Type B pancreatic cell (in vitro differentiated cells): ENCODE measurements around the gene HSPD1. TPM values are rescaled to one million over a fixed set of nuclear protein-coding genes. Genes with fewer than 3 reads are reported as not detected.
"Not testable (repeated sequence)": the region's sequence is repeated elsewhere in the genome, so short reads cannot be mapped to it uniquely, and the experiment has no call there.

Experiments
- DNase-seq: peaks from one replicate; pipeline ENCODE4 v3.0.0; 2021; ENCODE audit warnings: mixed read lengths; ENCODE audit not compliant: unreplicated experiment; ENCODE audit errors: extremely low spot score
- H3K27ac Mint-ChIP-seq: 2 replicates; pipeline ENCODE4 v1.8.0; 2021; ENCODE audit warnings: mild to moderate bottlenecking, mixed read lengths
- H3K27me3 Mint-ChIP-seq: 2 replicates; pipeline ENCODE4 v1.8.0; 2021; ENCODE audit warnings: mixed read lengths
- H3K36me3 Mint-ChIP-seq: 2 replicates; pipeline ENCODE4 v1.8.0; 2021; ENCODE audit warnings: mixed read lengths
- H3K4me1 Mint-ChIP-seq: one replicate; pipeline ENCODE4 v1.8.0; 2021; ENCODE audit warnings: mixed read lengths; ENCODE audit not compliant: unreplicated experiment
- H3K4me3 Mint-ChIP-seq: 2 replicates; pipeline ENCODE4 v1.8.0; 2021; ENCODE audit warnings: mild to moderate bottlenecking, mixed read lengths
- H3K9me3 Mint-ChIP-seq: 2 replicates; pipeline ENCODE4 v1.8.0; 2021; ENCODE audit warnings: mixed read lengths
- total RNA-seq: library from RNA; stranded (reverse); gene quantifications from 2 replicates; pipeline ENCODE4 v1.2.1, GENCODE V29; 2021; ENCODE audit warnings: low replicate concordance
- TF ChIP-seq, protein P1 (sequence below): fragments of 200-600 bp; sonication (generic); conservative IDR thresholded peaks from 2 replicates; pipeline ENCODE4 v1.5.0; 2021; ENCODE audit warnings: antibody characterized with exemption, mild to moderate bottlenecking

Gene HSPD1
- total RNA-seq, 1 donor from 2014 or later = 473 TPM

DNA sequence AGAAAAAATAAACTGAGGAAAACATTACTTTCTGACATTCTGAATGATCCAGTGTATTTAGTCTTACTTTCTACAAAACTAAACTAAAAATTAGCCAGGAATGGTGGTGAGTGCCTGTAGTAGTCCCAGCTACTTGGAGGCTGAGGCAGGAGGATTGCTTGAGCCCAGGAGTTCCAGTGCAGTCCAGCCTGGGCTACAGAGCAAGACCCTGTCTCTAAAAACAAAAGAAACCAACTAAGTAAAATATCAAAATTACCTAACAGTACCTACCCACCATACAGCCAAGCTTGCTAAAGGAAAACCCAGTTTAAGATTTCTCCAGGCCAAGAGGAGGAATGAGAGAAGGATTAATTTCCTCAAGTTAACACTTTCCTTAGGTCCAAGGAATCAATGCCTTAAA, 2.9 kb downstream of the HSPD1 start:
- H3K4me3 Mint-ChIP-seq = peak overlapping the region; percentile 98
- peaks cover 40% of the 10 kb centered on the region for H3K36me3 Mint-ChIP-seq
- no peak for DNase-seq
- TF ChIP-seq, protein P1, sequence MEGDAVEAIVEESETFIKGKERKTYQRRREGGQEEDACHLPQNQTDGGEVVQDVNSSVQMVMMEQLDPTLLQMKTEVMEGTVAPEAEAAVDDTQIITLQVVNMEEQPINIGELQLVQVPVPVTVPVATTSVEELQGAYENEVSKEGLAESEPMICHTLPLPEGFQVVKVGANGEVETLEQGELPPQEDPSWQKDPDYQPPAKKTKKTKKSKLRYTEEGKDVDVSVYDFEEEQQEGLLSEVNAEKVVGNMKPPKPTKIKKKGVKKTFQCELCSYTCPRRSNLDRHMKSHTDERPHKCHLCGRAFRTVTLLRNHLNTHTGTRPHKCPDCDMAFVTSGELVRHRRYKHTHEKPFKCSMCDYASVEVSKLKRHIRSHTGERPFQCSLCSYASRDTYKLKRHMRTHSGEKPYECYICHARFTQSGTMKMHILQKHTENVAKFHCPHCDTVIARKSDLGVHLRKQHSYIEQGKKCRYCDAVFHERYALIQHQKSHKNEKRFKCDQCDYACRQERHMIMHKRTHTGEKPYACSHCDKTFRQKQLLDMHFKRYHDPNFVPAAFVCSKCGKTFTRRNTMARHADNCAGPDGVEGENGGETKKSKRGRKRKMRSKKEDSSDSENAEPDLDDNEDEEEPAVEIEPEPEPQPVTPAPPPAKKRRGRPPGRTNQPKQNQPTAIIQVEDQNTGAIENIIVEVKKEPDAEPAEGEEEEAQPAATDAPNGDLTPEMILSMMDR = no peak
- H3K27ac Mint-ChIP-seq = peak overlapping the region; percentile 97
- peaks cover 33% of the 10 kb centered on the region for H3K4me1 Mint-ChIP-seq
- H3K9me3 Mint-ChIP-seq = no peaks in the 10 kb centered on the region
- no peaks in the 10 kb centered on the region for H3K27me3 Mint-ChIP-seq

DNA sequence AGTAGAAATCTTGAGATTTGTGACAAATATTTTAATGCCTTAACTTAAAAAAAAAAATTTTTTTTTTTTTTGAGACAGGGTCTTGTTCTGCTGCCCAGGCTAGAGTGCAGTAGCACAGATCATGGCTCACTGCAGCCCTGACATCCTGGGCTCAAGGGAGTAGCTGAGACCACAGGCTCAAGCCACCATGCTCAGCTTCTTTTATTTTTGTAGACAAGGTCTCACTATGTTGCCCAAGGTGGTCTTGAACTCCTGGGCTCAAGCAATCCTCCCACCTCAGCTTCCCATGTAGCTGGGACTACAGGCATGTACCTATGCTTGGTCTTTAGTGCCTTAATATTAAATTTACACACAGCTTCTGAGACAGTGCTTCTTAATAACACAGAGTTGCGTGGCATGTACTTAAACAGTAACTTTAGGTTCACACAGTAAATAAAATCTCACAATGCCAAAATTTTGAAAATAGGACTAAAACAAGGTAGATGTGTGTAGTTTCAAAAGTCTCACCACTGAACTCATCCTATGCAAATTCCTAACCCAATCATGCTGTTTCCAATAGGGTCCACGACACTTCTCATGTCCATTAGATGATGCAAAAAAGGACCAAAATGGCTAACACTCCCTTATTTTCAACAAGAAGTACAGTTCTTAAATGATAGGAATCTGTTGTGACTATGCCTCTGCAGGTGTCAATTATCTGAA, 4.1 kb downstream of the HSPD1 start:
- no peaks in the 10 kb centered on the region for H3K9me3 Mint-ChIP-seq
- peaks cover 30% of the 10 kb centered on the region for H3K4me1 Mint-ChIP-seq
- DNase-seq = no peak
- no peak overlapping the region for H3K4me3 Mint-ChIP-seq
- no peak overlapping the region for H3K27ac Mint-ChIP-seq
- peaks cover 41% of the 10 kb centered on the region for H3K36me3 Mint-ChIP-seq
- TF ChIP-seq, protein P1 = no peak
- H3K27me3 Mint-ChIP-seq = no peaks in the 10 kb centered on the region

DNA sequence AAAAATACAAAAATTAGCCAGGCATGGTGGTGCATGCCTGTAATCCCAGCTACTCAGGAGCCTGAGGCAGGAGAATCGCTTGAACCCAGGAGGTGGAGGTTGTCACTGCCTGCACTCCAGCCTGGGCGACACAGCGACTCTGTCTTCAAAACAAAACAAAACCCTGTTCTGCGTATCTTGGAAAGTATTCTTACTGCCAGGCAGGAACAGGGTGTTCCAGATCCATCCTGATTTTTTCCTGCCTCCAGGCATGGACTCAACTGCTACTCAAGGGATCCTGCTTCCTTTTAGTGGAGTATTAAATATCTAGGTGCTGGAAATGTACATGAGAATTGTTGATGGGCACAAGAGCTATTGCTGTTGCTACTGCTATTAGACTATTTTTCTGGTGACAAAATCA, 12.3 kb downstream of the HSPD1 start:
- H3K9me3 Mint-ChIP-seq = no peaks in the 10 kb centered on the region
- TF ChIP-seq, protein P1 = no peak
- H3K27me3 Mint-ChIP-seq = no peaks in the 10 kb centered on the region
- no peak overlapping the region for H3K27ac Mint-ChIP-seq
- peaks cover 49% of the 10 kb centered on the region for H3K36me3 Mint-ChIP-seq
- no peak for DNase-seq
- H3K4me1 Mint-ChIP-seq = no peaks in the 10 kb centered on the region
- H3K4me3 Mint-ChIP-seq = no peak overlapping the region

DNA sequence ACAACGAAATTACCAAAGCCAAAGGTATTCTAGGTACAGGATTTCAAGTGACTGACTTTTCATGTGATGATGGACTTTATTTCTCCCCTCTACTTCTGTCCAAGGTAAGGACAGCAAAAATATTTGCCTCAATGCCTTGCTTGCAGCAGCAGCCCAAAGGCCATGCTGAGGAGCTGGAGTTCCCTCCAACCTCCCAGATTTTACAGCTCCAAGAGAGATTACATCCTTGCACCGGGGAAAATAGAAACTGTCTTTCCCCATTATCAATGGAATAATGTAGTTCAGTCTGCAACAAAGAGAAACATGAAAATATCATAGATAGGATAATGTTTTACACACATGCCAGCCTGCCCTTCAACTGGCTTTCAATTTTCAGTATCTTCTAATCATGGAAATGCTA, 13.5 kb downstream of the HSPD1 start:
- peaks cover 43% of the 10 kb centered on the region for H3K36me3 Mint-ChIP-seq
- H3K4me1 Mint-ChIP-seq = no peaks in the 10 kb centered on the region
- no peak overlapping the region for H3K4me3 Mint-ChIP-seq
- TF ChIP-seq, protein P1 = no peak
- no peaks in the 10 kb centered on the region for H3K27me3 Mint-ChIP-seq
- no peak overlapping the region for H3K27ac Mint-ChIP-seq
- no peaks in the 10 kb centered on the region for H3K9me3 Mint-ChIP-seq
- DNase-seq = no peak

DNA sequence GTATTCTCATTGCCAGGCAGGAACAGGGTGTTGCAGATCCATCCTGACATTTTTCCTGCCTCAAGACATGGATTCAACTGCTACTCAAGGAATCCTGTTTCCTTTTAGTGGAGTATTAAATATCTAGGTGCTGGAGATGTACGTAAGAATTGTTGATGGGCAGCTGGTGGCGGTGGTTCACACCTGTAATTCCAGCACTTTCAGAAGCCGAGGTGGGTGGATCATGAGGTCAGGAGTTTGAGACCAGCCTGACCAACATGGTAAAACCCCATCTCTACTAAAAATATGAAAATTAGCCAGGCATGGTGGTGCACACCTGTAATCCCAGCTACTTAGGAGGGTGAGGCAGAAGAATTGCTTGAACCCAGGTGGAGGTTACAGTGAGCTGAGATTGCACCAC, 15.4 kb downstream of the HSPD1 start:
- H3K27ac Mint-ChIP-seq, DNase-seq, H3K27me3 Mint-ChIP-seq, H3K4me3 Mint-ChIP-seq, H3K4me1 Mint-ChIP-seq, H3K9me3 Mint-ChIP-seq: not testable (repeated sequence)
- peaks cover 35% of the 10 kb centered on the region for H3K36me3 Mint-ChIP-seq

DNA sequence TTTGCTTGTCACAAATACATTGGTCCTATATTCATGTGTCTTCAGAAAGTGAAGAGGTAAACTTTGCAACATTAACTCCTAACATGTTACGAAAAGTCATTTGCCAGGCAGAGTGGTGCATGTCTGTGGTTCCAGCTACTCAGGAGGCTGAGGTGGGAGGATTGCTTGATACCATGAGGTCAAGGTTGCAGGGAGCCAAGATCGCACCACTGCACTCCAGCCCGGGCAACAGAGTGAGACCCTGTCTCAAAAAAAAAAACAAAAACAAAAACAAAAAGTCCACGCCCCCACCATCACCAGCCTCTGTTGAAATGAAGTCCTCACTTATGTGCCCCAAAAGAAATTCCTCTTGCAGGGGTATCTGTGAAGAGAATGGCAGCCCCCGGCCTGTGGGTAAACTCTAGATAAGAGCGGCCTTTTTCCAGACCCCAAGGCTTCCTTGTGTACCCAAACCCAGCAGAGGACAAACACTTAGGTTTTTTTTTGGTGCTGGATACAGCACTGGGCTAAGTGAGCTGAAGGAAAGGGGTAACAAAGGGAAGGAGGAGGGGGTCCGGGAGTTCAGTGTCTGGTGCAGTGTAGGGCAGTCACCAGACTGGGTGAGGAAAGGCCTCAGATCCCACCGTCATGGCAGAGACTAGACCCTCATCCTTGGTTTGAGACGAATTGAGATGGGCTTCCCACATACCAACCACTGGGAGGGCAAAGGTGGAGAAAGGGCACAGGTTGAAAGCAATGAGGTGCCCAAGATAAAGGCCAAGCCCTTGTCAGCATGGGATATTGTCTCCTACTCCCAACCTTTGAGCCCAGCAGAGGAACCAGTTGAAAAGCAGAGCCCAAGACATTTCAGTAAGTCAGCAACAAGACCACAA, 19.2 kb downstream of the HSPD1 start:
- Mint-ChIP-seq H3K4me1 (no peaks in the 10 kb centered on the region), H3K36me3 (peaks cover 15% of the 10 kb centered on the region), H3K27ac (no peak overlapping the region), H3K27me3 (no peaks in the 10 kb centered on the region), H3K9me3 (no peaks in the 10 kb centered on the region), H3K4me3 (no peak overlapping the region)
- TF ChIP-seq, protein P1 = no peak
- no peak for DNase-seq
